Measurements from ENCODE around the gene NAA15.

- TF ChIP-seq, protein P1, sequence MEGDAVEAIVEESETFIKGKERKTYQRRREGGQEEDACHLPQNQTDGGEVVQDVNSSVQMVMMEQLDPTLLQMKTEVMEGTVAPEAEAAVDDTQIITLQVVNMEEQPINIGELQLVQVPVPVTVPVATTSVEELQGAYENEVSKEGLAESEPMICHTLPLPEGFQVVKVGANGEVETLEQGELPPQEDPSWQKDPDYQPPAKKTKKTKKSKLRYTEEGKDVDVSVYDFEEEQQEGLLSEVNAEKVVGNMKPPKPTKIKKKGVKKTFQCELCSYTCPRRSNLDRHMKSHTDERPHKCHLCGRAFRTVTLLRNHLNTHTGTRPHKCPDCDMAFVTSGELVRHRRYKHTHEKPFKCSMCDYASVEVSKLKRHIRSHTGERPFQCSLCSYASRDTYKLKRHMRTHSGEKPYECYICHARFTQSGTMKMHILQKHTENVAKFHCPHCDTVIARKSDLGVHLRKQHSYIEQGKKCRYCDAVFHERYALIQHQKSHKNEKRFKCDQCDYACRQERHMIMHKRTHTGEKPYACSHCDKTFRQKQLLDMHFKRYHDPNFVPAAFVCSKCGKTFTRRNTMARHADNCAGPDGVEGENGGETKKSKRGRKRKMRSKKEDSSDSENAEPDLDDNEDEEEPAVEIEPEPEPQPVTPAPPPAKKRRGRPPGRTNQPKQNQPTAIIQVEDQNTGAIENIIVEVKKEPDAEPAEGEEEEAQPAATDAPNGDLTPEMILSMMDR (IDR thresholded peaks at IDR 0.05 in 4 of 5, conservative IDR thresholded peaks at IDR 0.05 in 1 of 5), result no peak
- TF ChIP-seq POLR2A (IDR thresholded peaks at IDR 0.05), result no peak
Measured at GRCh38 chr4:139361301-139361700, 60.0 kb downstream of the NAA15 start.

Data from gastrocnemius medialis (tissue), 4 donors.